Measurements from ENCODE around the gene HADHA.
A peak's percentile ranks its signal among the peaks of the same experiment; 100 is the strongest.
"Not testable (repeated sequence)": the region's sequence is repeated elsewhere in the genome, so short reads cannot be mapped to it uniquely, and the experiment has no call there.

The HADHA gene

GRCh38 chr2:26268213-26268612 lies 23.8 kb upstream of the HADHA start:
- no peak overlapping the region for H3K27ac ChIP-seq
- TF ChIP-seq ZFX (IDR thresholded peaks at IDR 0.05): no peak

DNA sequence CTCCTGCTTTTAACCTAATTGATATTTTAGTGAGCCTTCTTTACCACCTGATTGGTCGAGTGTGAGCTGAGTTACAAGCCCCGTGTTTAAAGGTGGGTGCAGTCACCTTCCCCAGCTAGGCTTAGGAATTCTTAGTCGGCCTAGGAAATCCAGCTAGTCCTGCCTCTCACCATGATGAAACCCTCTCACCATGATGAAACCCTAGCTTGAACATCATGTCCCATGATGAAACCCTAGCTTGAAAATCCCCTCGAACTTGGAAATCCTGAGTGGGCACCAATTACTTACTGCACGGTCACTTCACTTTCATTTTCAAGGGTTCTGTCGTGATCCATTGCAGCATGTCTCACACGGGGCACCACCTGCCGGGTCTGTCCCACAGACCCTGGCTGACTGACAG lies 14.4 kb upstream of the HADHA start:
- H3K27ac ChIP-seq: not testable (repeated sequence)

- H3K27ac ChIP-seq: no peak overlapping the region
- TF ChIP-seq ZFX (IDR thresholded peaks at IDR 0.05): no peak
These were observed 11.4 kb upstream of the HADHA start for GRCh38 chr2:26255759-26256384.

- TF ChIP-seq, protein P1, sequence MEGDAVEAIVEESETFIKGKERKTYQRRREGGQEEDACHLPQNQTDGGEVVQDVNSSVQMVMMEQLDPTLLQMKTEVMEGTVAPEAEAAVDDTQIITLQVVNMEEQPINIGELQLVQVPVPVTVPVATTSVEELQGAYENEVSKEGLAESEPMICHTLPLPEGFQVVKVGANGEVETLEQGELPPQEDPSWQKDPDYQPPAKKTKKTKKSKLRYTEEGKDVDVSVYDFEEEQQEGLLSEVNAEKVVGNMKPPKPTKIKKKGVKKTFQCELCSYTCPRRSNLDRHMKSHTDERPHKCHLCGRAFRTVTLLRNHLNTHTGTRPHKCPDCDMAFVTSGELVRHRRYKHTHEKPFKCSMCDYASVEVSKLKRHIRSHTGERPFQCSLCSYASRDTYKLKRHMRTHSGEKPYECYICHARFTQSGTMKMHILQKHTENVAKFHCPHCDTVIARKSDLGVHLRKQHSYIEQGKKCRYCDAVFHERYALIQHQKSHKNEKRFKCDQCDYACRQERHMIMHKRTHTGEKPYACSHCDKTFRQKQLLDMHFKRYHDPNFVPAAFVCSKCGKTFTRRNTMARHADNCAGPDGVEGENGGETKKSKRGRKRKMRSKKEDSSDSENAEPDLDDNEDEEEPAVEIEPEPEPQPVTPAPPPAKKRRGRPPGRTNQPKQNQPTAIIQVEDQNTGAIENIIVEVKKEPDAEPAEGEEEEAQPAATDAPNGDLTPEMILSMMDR (conservative IDR thresholded peaks at IDR 0.05): no peak
- TF ChIP-seq ZFX (IDR thresholded peaks at IDR 0.05): no peak
- H3K27ac ChIP-seq: no peak overlapping the region
These were observed 7.5 kb upstream of the HADHA start for GRCh38 chr2:26251893-26252292.

- TF ChIP-seq ZFX (IDR thresholded peaks at IDR 0.05): no peak
- TF ChIP-seq, protein P1 (conservative IDR thresholded peaks at IDR 0.05): no peak
- no peak overlapping the region for H3K27ac ChIP-seq
These were observed 5.2 kb upstream of the HADHA start for GRCh38 chr2:26249625-26250024.

DNA sequence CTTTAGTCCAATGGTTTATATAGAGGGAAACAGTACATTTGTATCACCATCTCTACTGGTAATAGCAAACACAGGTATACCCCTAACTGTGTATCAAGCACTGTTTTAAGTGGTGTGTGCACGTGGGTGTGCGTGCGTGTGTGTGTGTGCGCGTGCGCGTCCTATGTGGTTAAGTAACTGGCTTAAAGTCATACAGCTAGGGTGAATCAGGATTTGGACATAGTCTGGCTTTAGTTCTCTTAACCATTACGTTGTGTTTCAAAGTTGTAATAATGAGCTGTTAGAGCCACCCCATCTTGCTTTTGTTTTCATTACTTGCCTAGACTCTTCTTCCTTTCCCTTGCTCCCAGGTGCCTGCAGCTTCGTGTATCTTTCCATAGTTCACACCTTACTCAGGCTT lies 2.4 kb upstream of the HADHA start:
- H3K27ac ChIP-seq: no peak overlapping the region
- no peak for TF ChIP-seq ZFX (IDR thresholded peaks at IDR 0.05)
- TF ChIP-seq, protein P1 (conservative IDR thresholded peaks at IDR 0.05): no peak

DNA sequence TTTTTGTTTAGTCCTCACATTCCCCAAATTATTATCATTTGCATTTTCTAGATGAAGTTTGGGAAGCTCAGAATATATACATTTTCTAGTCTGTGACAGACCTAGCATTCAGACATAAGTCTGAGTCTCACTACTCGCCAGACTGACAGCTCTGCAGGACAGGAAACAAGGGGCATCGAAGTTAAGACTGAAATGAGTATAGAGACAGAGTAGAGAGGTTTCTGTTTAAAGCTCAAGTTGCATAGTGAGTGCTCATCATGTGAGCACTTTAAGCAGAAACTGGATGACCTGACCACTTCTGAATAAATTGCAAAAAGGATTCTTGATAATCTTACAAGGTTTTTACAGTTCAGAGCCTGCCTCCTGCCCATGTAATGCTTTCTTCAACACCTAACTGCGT lies 1.4 kb upstream of the HADHA start:
- H3K27ac ChIP-seq: no peak overlapping the region
- no peak for TF ChIP-seq ZFX (IDR thresholded peaks at IDR 0.05)

DNA sequence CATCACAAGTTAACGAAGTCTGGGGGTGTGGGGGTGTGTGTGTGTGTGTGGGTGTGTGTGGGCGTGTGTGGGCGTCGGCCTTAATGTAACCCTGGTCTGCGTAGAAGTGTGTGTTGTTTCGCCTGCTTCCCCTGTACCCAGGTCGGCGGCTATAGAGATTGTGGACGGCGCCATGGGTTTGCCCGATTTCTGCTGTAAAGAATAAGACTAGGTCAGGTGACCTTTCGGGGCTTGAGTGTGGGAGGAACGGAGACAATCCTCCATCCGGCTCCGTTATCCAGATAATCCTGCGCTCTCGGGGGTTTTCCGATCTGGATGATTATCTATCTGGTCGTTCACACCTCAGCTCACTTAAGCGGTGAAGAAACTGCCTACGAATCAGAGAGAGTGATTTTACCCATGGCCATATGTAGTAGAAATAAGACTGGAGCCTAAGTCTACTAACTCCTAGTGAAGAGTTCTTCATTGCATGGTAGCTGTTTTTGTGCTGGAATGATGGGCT lies 850 bp upstream of the HADHA start:
- TF ChIP-seq, protein P1 (conservative IDR thresholded peaks at IDR 0.05): no peak
- TF ChIP-seq ZFX (IDR thresholded peaks at IDR 0.05): no peak
- H3K27ac ChIP-seq: peak overlapping the region; percentile 90

DNA sequence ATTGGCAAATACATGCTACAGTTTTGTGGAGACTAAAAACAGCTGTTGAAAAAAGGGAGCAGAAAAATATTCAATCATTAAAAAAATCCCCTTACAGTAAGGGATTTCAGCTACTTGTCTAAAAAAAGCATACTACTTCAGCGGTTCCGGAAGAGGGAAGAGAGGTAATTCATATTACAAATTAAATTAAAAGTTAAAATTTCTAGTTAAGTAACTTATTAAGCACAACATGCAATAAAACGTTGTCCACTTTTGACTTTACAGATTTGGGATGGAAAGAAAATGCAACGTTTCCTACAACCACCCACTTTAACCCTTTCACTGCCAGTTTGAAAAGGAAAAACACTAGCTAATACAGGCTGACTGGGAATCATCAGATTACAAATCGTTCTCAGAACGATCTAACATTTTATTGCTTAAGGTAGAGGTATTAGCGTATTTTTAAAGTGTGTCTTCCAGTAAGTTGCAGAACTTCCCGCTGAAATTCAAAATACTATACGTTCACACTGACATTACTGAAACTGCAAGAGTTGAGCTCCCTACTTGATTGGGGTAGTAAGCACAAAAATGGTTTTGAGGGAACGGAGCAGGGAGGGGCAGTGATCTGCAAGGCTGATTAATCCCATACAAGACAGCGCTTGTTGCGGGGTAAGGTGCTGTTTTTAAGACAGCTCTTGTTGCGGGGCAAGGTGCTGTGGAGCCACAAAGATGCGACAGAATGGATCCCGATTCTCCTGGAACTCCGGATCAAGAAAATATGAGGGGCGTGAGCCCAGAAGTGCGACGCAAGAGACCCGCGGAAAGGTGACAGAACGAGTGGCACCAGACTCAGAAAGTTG lies 743 bp downstream of the HADHA start:
- peak overlapping the region; percentile 90 for H3K27ac ChIP-seq
- TF ChIP-seq, protein P1 (conservative IDR thresholded peaks at IDR 0.05): no peak
- no peak for TF ChIP-seq ZFX (IDR thresholded peaks at IDR 0.05)

All from C4-2B (cell line).